ENCODE measurements around the gene OSGIN1.

GRCh38 chr16:83946781-83947566 lies 6.1 kb upstream of the OSGIN1 start:
- no peak for TF ChIP-seq EZH2 (IDR thresholded peaks at IDR 0.05; ENCODE audit: borderline replicate concordance, insufficient read depth, low read depth, low read length, poor library complexity, severe bottlenecking)
- no peak for TF ChIP-seq CTCF (IDR thresholded peaks at IDR 0.05)

Measured in B cell (primary cell).